MM.1S (cell line): ENCODE results near the gene IRF3.

Experiments
- DNase-seq: peaks from one replicate; pipeline ENCODE4 v3.0.0-alpha.2; 2015
- H2AFZ ChIP-seq: fragments of 300-600 bp; sonication (generic); 2 replicates; pipeline ENCODE4 v1.6.0; 2016; ENCODE audit warnings: antibody characterized with exemption, low read length
- H3F3A ChIP-seq: fragments of 300-600 bp; sonication (generic); 2 replicates; pipeline ENCODE4 v1.6.1; 2016; ENCODE audit warnings: mild to moderate bottlenecking, antibody characterized with exemption, low read length, moderate library complexity, mixed read lengths; ENCODE audit not compliant: insufficient read depth
- H3K27ac ChIP-seq: fragments of 300-600 bp; sonication (generic); 2 replicates; pipeline ENCODE4 v1.5.1; 2016; ENCODE audit warnings: mild to moderate bottlenecking, low read length
- H3K27me3 ChIP-seq: fragments of 300-600 bp; sonication (generic); replicated peaks from 2 replicates; pipeline ENCODE4 v1.6.0; 2016; ENCODE audit warnings: low read length; ENCODE audit not compliant: insufficient read depth
- H3K36me3 ChIP-seq: fragments of 300-600 bp; sonication (generic); replicated peaks from 2 replicates; pipeline ENCODE4 v1.6.1; 2016; ENCODE audit warnings: mild to moderate bottlenecking, low read length, mixed read lengths; ENCODE audit not compliant: insufficient read depth
- H3K4me1 ChIP-seq: fragments of 300-600 bp; sonication (generic); 2 replicates; pipeline ENCODE4 v1.6.1; 2016; ENCODE audit warnings: low read length, mixed read lengths
- H3K4me2 ChIP-seq: fragments of 300-600 bp; sonication (generic); 2 replicates; pipeline ENCODE4 v1.6.0; 2016; ENCODE audit warnings: low read depth, low read length
- H3K4me3 ChIP-seq: fragments of 300-600 bp; sonication (generic); 2 replicates; pipeline ENCODE4 v1.5.1; 2016; ENCODE audit warnings: low read length, mixed read lengths
- H3K79me2 ChIP-seq: fragments of 300-600 bp; sonication (generic); 2 replicates; pipeline ENCODE4 v1.6.1; 2016; ENCODE audit warnings: mixed run types, low read length, mixed read lengths
- H3K9ac ChIP-seq: fragments of 300-600 bp; sonication (generic); 2 replicates; pipeline ENCODE4 v1.6.1; 2016; ENCODE audit warnings: low read length, mixed read lengths
- H3K9me2 ChIP-seq: fragments of 300-600 bp; sonication (generic); replicated peaks from 2 replicates; pipeline ENCODE4 v1.6.1; 2016; ENCODE audit warnings: mild to moderate bottlenecking, low read length, mixed read lengths; ENCODE audit not compliant: insufficient read depth
- H3K9me3 ChIP-seq: fragments of 300-600 bp; sonication (generic); replicated peaks from 2 replicates; pipeline ENCODE4 v1.6.1; 2016; ENCODE audit warnings: mild to moderate bottlenecking, low read length, mixed read lengths; ENCODE audit not compliant: insufficient read depth
- H4K20me1 ChIP-seq: fragments of 300-600 bp; sonication (generic); 2 replicates; pipeline ENCODE4 v1.6.1; 2016; ENCODE audit warnings: mild to moderate bottlenecking, low read length, moderate library complexity, mixed read lengths; ENCODE audit not compliant: insufficient read depth
- CTCF ChIP-seq: fragments of 300-600 bp; sonication (generic); IDR thresholded peaks from 2 replicates; pipeline ENCODE4 v1.5.1; 2016; ENCODE audit warnings: antibody characterized with exemption, low read length, mixed read lengths
- EZH2 ChIP-seq: fragments of 300-600 bp; sonication (generic); optimal IDR thresholded peaks from 2 replicates; pipeline ENCODE3; 2017; ENCODE audit warnings: low read depth, mild to moderate bottlenecking, antibody characterized with exemption, low read length, mixed read lengths
- EZH2phosphoT487 ChIP-seq: fragments of 300-600 bp; sonication (generic); IDR thresholded peaks from 2 replicates; pipeline ENCODE4 v1.6.1; 2018; ENCODE audit warnings: antibody characterized with exemption, low read length

Gene IRF3

GRCh38 chr19:49696865-49697264, 31.2 kb upstream of the IRF3 start:
- Histone ChIP-seq H3K4me2 (no peak overlapping the region), H4K20me1 (no peaks in the 10 kb centered on the region), H3K4me1 (no peaks in the 10 kb centered on the region), H3K27me3 (peaks cover 16% of the 10 kb centered on the region), H3K36me3 (no peaks in the 10 kb centered on the region), H3K9ac (no peak overlapping the region), H3K4me3 (no peak overlapping the region), H3K27ac (no peak overlapping the region), H3F3A (no peaks in the 10 kb centered on the region), H2AFZ (no peak overlapping the region), H3K9me2 (no peaks in the 10 kb centered on the region), H3K79me2 (no peaks in the 10 kb centered on the region), H3K9me3 (no peaks in the 10 kb centered on the region)
- DNase-seq = no peak
- no peak for TF ChIP-seq EZH2
- TF ChIP-seq EZH2phosphoT487 = no peak
- TF ChIP-seq CTCF = no peak

- Histone ChIP-seq H3K9me3 (no peaks in the 10 kb centered on the region), H3F3A (no peaks in the 10 kb centered on the region), H3K9me2 (no peaks in the 10 kb centered on the region), H3K27ac (no peak overlapping the region), H2AFZ (no peak overlapping the region), H3K4me3 (no peak overlapping the region), H3K9ac (no peak overlapping the region), H3K27me3 (peaks cover 18% of the 10 kb centered on the region), H3K4me2 (no peak overlapping the region), H3K4me1 (no peaks in the 10 kb centered on the region), H3K79me2 (no peaks in the 10 kb centered on the region), H4K20me1 (no peaks in the 10 kb centered on the region), H3K36me3 (no peaks in the 10 kb centered on the region)
- DNase-seq = no peak
- no peak for TF ChIP-seq CTCF
- TF ChIP-seq EZH2phosphoT487 = no peak
- no peak for TF ChIP-seq EZH2
These were observed 30.5 kb upstream of the IRF3 start for GRCh38 chr19:49696115-49696514.

GRCh38 chr19:49692147-49692506, 26.5 kb upstream of the IRF3 start:
- DNase-seq = no peak

GRCh38 chr19:49691243-49692146, 25.8 kb upstream of the IRF3 start:
- Histone ChIP-seq H3K27me3 (peaks cover 10% of the 10 kb centered on the region), H3K27ac (no peak overlapping the region), H3K9me3 (no peaks in the 10 kb centered on the region), H2AFZ (no peak overlapping the region), H3K4me1 (no peaks in the 10 kb centered on the region), H3K9ac (no peak overlapping the region), H3K36me3 (no peaks in the 10 kb centered on the region), H3K4me3 (no peak overlapping the region), H3K4me2 (no peak overlapping the region), H3K9me2 (no peaks in the 10 kb centered on the region), H4K20me1 (no peaks in the 10 kb centered on the region), H3F3A (no peaks in the 10 kb centered on the region), H3K79me2 (no peaks in the 10 kb centered on the region)
- no peak for DNase-seq
- TF ChIP-seq CTCF (no peak), EZH2 (no peak), EZH2phosphoT487 (no peak)

More at GRCh38 chr19:49692147-49692506, 26.5 kb upstream of the IRF3 start:
- no peaks in the 10 kb centered on the region for H3K9me3 ChIP-seq
- H3K36me3 ChIP-seq = no peaks in the 10 kb centered on the region
- no peaks in the 10 kb centered on the region for H3K9me2 ChIP-seq
- H2AFZ ChIP-seq = 0 out of 2 replicates have a peak overlapping the region, but pooled peaks have one; percentile 48
- peaks cover 10% of the 10 kb centered on the region for H3K27me3 ChIP-seq
- no peak overlapping the region for H3K27ac ChIP-seq
- TF ChIP-seq EZH2 (no peak), EZH2phosphoT487 (no peak)
- H3K79me2 ChIP-seq = no peaks in the 10 kb centered on the region
- H4K20me1 ChIP-seq = no peaks in the 10 kb centered on the region
- no peak overlapping the region for H3K9ac ChIP-seq
- no peak overlapping the region for H3K4me2 ChIP-seq
- no peak overlapping the region for H3K4me3 ChIP-seq
- no peaks in the 10 kb centered on the region for H3K4me1 ChIP-seq
- no peaks in the 10 kb centered on the region for H3F3A ChIP-seq
